ENCODE results near the gene PGF.
A peak's percentile ranks its signal among the peaks of the same experiment; 100 is the strongest.

The PGF gene

DNA sequence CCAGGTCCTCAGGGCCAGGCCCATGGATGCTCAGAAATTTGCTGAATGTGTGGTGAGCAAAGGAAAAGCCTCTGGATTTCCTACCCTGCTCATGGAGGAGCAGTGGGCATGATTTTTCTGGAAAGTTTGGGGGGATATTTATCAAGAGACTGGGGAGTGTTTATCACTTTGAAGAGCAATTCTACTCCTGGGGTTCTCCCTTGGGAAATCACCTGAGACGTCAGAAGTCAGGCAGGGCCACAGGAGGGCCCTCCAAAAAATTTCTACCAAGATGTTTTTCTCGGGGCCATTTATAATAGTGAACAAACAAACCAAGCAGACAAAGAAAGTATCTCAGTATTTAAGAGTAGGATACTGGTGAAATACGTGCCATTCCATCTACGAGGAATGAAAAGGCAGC, 27.3 kb upstream of the PGF start:
- no peak for DNase-seq (ENCODE audit: low spot score in 2 of 2)
- H3K27ac Mint-ChIP-seq: no peak overlapping the region
- no peaks in the 10 kb centered on the region for H3K9me3 Mint-ChIP-seq
- no peak overlapping the region for H3K4me3 Mint-ChIP-seq
- ATAC-seq (ENCODE audit: low read depth): peak; percentile 44
- H3K36me3 Mint-ChIP-seq: no peaks in the 10 kb centered on the region
- no peaks in the 10 kb centered on the region for H3K4me1 Mint-ChIP-seq
- no peaks in the 10 kb centered on the region for H3K27me3 Mint-ChIP-seq

DNA sequence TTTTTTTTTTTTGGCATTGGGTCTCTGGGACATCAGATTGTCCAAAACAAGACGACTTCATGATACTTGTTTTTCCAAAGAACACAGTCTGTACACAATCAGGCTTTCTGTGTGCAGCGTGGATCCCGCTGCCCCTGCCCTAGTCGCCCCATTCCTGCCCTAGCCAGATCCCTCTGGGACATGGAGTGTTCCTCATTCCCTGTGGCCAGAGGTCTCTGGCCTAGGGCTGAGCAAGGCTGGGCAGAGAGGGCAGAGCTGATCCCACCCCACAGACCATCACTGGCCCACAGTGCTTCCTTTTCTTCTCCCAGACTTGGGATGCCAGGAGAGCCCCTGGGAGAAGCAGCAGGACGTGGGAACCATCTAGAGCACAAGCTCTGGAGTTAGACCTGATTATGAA, 26.4 kb upstream of the PGF start:
- Mint-ChIP-seq H3K4me1 (no peaks in the 10 kb centered on the region), H3K36me3 (no peaks in the 10 kb centered on the region), H3K4me3 (no peak overlapping the region), H3K27me3 (no peaks in the 10 kb centered on the region), H3K9me3 (no peaks in the 10 kb centered on the region), H3K27ac (no peak overlapping the region)
- ATAC-seq (ENCODE audit: low read depth) (no peak), DNase-seq (ENCODE audit: low spot score in 2 of 2) (no peak)

DNA sequence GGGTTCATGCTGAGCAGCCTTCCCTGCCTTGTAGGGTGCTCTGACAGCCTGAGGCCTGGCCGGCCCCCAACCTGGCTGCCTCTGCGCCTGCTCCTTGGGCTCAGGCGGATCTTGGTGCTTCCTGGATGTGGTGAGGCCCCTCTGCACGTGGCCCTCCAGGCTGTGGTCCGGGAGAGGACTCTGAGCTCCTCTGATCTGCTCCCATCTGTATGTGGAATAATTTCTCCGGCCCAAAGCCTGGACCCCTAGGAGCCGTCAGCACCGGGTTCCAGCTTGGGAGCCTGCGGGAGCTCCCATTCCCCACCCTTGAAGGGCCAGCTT, 26.0 kb upstream of the PGF start:
- H3K4me1 Mint-ChIP-seq: no peaks in the 10 kb centered on the region
- no peaks in the 10 kb centered on the region for H3K36me3 Mint-ChIP-seq
- no peak for ATAC-seq (ENCODE audit: low read depth)
- H3K27ac Mint-ChIP-seq: no peak overlapping the region
- no peak for DNase-seq (ENCODE audit: low spot score in 2 of 2)
- no peak overlapping the region for H3K4me3 Mint-ChIP-seq
- H3K27me3 Mint-ChIP-seq: no peaks in the 10 kb centered on the region
- no peaks in the 10 kb centered on the region for H3K9me3 Mint-ChIP-seq

GRCh38 chr14:74980731-74981461, 25.5 kb upstream of the PGF start:
- H3K27me3 Mint-ChIP-seq: no peaks in the 10 kb centered on the region
- ATAC-seq (ENCODE audit: low read depth) (no peak), DNase-seq (ENCODE audit: low spot score in 2 of 2) (no peak)
- H3K9me3 Mint-ChIP-seq: no peaks in the 10 kb centered on the region
- no peaks in the 10 kb centered on the region for H3K36me3 Mint-ChIP-seq
- no peak overlapping the region for H3K4me3 Mint-ChIP-seq
- H3K27ac Mint-ChIP-seq: no peak overlapping the region
- no peaks in the 10 kb centered on the region for H3K4me1 Mint-ChIP-seq

DNA sequence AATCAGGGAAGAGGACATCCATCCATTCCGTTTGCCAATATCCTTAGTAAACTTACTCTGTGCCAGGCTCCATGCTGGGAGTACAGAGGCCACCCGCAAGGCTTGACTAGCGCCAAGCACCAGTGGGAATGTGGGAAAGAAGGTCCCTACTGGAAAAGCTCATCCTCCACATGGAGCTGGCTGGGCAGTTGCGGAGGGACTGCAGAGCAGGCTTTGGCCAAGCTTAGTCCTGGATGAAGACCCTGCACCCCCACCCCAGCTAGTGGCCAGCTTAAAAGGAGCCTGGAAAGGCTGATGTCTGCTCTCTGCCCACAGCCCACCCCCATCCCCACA, 25.0 kb upstream of the PGF start:
- ATAC-seq (ENCODE audit: low read depth) (no peak), DNase-seq (ENCODE audit: low spot score in 2 of 2) (no peak)
- Mint-ChIP-seq H3K9me3 (no peaks in the 10 kb centered on the region), H3K36me3 (no peaks in the 10 kb centered on the region), H3K4me1 (no peaks in the 10 kb centered on the region), H3K27ac (no peak overlapping the region), H3K4me3 (no peak overlapping the region), H3K27me3 (no peaks in the 10 kb centered on the region)

- H3K4me1 Mint-ChIP-seq: no peaks in the 10 kb centered on the region
- H3K27me3 Mint-ChIP-seq: no peaks in the 10 kb centered on the region
- DNase-seq (ENCODE audit: low spot score in 2 of 2): no peak
- H3K9me3 Mint-ChIP-seq: no peaks in the 10 kb centered on the region
- H3K27ac Mint-ChIP-seq: no peak overlapping the region
- no peak overlapping the region for H3K4me3 Mint-ChIP-seq
- H3K36me3 Mint-ChIP-seq: no peaks in the 10 kb centered on the region
- no peak for ATAC-seq (ENCODE audit: low read depth)
Observed at GRCh38 chr14:74979442-74980397, 24.3 kb upstream of the PGF start.

GRCh38 chr14:74979029-74979428, 23.6 kb upstream of the PGF start:
- Mint-ChIP-seq H3K4me3 (no peak overlapping the region), H3K27me3 (no peaks in the 10 kb centered on the region), H3K4me1 (no peaks in the 10 kb centered on the region), H3K36me3 (no peaks in the 10 kb centered on the region), H3K9me3 (no peaks in the 10 kb centered on the region), H3K27ac (no peak overlapping the region)
- ATAC-seq (ENCODE audit: low read depth) (no peak), DNase-seq (ENCODE audit: low spot score in 2 of 2) (no peak)

GRCh38 chr14:74978416-74978947, 23.1 kb upstream of the PGF start:
- H3K36me3 Mint-ChIP-seq: no peaks in the 10 kb centered on the region
- no peaks in the 10 kb centered on the region for H3K27me3 Mint-ChIP-seq
- peaks cover 2% of the 10 kb centered on the region for H3K4me1 Mint-ChIP-seq
- no peak overlapping the region for H3K27ac Mint-ChIP-seq
- DNase-seq (ENCODE audit: low spot score in 2 of 2) (no peak), ATAC-seq (ENCODE audit: low read depth) (no peak)
- no peaks in the 10 kb centered on the region for H3K9me3 Mint-ChIP-seq
- no peak overlapping the region for H3K4me3 Mint-ChIP-seq

DNA sequence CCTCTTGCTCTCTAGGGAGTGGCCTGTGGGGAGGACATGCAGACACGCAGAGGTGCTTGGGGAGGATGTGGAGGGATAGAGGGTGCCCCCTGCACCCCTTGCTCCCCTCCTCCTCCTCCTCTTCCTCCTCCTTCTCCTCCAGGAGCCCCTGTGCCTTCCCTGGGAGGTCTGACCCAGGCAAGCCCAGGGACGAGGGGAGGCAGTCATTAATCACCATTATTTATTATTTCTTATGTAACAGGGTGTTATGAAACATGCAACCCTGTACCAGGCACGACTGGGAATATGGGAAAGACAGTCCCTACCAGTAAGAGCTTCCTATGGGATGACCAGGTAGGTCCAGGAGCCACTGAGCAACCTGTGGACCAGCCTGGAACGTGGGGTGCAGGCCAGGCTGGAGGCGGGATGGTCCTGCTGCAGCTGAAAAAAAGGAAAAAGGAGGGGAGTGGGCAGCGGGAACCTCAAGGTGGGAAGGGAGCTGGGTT, 22.5 kb upstream of the PGF start:
- no peaks in the 10 kb centered on the region for H3K9me3 Mint-ChIP-seq
- no peak overlapping the region for H3K27ac Mint-ChIP-seq

DNA sequence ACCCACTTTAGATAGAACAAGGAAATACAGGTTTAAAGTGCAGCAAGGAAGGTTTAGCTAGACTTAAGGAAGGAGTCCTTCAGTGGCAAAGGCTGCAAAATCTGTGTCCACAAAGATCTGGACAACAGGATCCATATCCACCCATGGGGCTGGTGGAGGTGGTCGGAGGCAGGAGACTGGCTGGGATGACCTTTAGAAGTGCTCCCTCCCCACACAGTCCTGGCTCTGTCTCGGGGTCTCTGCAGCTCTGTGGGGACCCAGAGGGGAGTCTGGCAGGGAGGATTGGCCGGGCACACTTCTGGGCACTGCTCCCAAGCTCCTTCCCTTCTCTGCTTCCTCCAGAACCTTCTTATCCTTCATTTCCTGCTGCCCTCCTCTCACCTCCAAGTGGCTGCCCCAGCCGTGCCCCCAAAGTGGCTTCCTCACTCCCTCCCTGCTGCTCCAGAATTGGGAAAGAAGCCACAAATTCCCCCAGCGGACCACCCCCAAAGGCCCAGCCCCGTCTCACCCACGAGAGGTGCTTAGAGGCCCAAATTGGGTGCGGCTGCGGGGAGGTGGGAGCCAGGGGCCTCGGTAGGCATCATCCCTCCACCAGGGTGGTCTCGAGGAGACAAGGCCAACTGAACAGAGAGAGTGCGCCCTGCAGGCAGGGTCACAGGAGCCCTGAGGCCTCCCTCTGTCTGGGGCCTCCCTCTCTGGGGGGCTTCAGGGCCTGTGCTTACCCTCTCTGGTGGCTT, 21.9 kb upstream of the PGF start:
- Mint-ChIP-seq H3K36me3 (no peaks in the 10 kb centered on the region), H3K27me3 (no peaks in the 10 kb centered on the region)

More for the DNA sequence above, 22.5 kb upstream of the PGF start:
- no peak overlapping the region for H3K4me3 Mint-ChIP-seq
- DNase-seq (ENCODE audit: low spot score in 2 of 2): no peak
- no peaks in the 10 kb centered on the region for H3K27me3 Mint-ChIP-seq
- ATAC-seq (ENCODE audit: low read depth): no peak
- no peaks in the 10 kb centered on the region for H3K36me3 Mint-ChIP-seq
- H3K4me1 Mint-ChIP-seq: peaks cover 2% of the 10 kb centered on the region

DNA sequence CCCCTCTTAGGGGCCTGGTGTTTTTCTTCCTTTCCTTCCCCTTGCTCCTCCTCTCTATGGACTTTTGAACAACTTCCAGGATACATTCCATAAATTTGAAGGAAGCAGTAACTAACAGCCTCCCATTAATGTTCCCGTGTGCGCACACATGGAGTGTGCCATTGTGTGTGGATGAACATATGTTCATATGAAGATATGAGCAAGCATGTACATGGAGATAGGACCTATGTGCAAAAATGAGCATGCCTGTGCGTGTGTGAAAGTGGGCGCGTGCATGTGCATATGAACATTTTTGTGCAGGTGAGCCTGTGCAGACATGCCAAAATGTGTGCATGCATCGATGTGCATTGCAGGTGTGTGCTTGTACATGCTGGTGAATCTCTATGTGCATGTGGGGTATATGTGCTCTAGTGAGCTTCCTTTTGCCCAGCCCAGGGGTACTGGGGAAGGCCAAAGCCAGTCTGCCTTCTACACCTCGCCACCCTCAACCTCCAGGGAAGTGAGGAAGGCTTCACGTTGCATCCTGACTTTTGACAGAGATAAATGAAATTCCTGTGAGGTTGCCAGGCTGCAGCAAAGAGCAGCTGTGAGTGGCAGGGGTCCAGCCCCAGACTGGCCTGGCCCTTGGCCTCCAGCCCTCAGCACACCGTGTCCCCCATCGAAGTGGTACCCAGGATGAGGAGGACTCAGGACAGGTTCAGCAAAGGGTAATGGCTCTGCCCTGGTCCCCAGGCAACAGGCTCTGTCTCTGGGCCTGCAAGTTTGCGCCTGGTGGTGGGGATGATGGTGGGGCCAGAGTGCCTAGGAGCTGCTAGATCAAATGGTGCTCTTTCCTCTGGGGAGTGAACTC, 21.1 kb upstream of the PGF start:
- ATAC-seq (ENCODE audit: low read depth) (no peak), DNase-seq (ENCODE audit: low spot score in 2 of 2) (no peak)
- Mint-ChIP-seq H3K9me3 (no peaks in the 10 kb centered on the region), H3K4me3 (no peak overlapping the region), H3K27ac (no peak overlapping the region), H3K36me3 (no peaks in the 10 kb centered on the region), H3K4me1 (peaks cover 2% of the 10 kb centered on the region), H3K27me3 (no peaks in the 10 kb centered on the region)

More for the DNA sequence above, 21.9 kb upstream of the PGF start:
- H3K4me1 Mint-ChIP-seq: peaks cover 2% of the 10 kb centered on the region
- ATAC-seq (ENCODE audit: low read depth) (no peak), DNase-seq (ENCODE audit: low spot score in 2 of 2) (no peak)
- H3K27ac Mint-ChIP-seq: no peak overlapping the region
- no peaks in the 10 kb centered on the region for H3K9me3 Mint-ChIP-seq
- H3K4me3 Mint-ChIP-seq: no peak overlapping the region

DNA sequence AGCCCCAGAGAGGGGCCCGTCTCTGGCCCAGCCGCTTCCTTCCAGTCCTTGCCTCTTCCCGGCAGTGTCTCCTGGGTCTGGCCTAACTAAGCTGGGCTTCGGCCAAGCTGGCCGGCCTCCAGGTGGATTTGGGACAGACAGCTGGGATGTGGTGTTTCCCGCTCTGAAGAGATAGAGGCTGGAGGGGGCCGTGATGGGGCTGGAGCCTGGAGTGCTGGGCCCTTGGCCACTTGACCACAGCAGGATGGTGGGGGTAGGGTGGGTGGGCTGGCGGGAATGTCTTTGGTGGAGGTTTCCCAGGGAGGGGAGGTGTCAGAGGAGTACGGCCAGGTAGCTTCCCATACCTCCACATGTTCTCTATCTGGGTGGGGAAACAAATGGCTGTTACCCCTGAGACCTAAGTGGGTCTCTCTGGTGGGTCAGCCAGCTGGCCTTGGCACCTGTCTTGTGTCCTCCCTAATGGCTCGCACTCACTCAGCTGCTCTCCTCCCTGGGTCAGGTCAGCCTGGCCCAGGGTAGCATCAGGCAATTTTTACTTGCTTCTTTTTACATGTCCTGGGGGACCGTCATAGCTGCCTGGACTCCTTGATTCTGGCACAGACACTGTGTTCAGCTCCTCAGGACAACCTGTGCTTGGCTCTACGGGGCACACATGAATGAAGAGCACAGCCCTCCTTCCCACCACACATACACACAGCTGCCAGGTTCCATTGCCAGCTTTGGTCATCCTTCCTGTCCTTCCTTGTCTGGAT, 19.8 kb upstream of the PGF start:
- no peak overlapping the region for H3K4me3 Mint-ChIP-seq
- H3K36me3 Mint-ChIP-seq: no peaks in the 10 kb centered on the region
- H3K27me3 Mint-ChIP-seq: no peaks in the 10 kb centered on the region
- H3K4me1 Mint-ChIP-seq: peaks cover 2% of the 10 kb centered on the region
- ATAC-seq (ENCODE audit: low read depth) (no peak), DNase-seq (ENCODE audit: low spot score in 2 of 2) (no peak)
- no peak overlapping the region for H3K27ac Mint-ChIP-seq
- H3K9me3 Mint-ChIP-seq: no peaks in the 10 kb centered on the region
